GM12878 (cell line): ENCODE data around the gene MYF6. TPM values are rescaled to one million over a fixed set of nuclear protein-coding genes. Genes with fewer than 3 reads are reported as not detected.

Source experiments
- ATAC-seq: fragments of 200-7000 bp; cut with Tn5 transposase; 3 replicates; pipeline ENCODE4 v1.9.1; 2020; ENCODE audit warnings: mild to moderate bottlenecking, moderate library complexity
- BruUV-seq: library from RNA; stranded (reverse); fragments of 400-500 nt; replicated peaks from 2 replicates; lab custom pipeline; 2021; lab: Mats Ljungman, UMichigan
- CTCF ChIA-PET: fragments of 300-600 bp; sonication (Branson Sonifier 250); formaldehyde crosslinking; extraction: SDS; loops from one replicate; lab custom pipeline; 2021; ENCODE audit warnings: inconsistent platforms; lab: Yijun Ruan, JAX
- POLR2A ChIA-PET: fragments of 350-600 bp; formaldehyde crosslinking; extraction: SDS; loops from one replicate; lab custom pipeline; 2021; ENCODE audit warnings: inconsistent platforms; lab: Charles Lee
- RAD21 ChIA-PET: fragments of 300-600 bp; sonication (Branson Sonifier 250); formaldehyde crosslinking; loops from one replicate; lab custom pipeline; 2023; ENCODE audit warnings: antibody characterized with exemption; ENCODE audit not compliant: unreplicated experiment; lab: Charles Lee
- SMC1A ChIA-PET: fragments of 300-600 bp; sonication (Branson Sonifier 250); formaldehyde crosslinking; loops from one replicate; lab custom pipeline; 2023; ENCODE audit not compliant: unreplicated experiment, uncharacterized antibody; lab: Charles Lee
- DNase-seq: peaks from one replicate; pipeline ENCODE4 v3.0.0-alpha.2; 2011; ENCODE audit warnings: low read depth, low spot score
- FAIRE-seq: peaks from 3 replicates; lab custom pipeline; 2011; peaks lifted over from hg19 to GRCh38; lab: Jason Lieb, UNC
- H2AFZ ChIP-seq: 2 replicates; pipeline ENCODE4 v1.6.0; 2011; ENCODE audit warnings: low read depth, low read length, control low read depth; ENCODE audit not compliant: control insufficient read depth
- H3K27ac ChIP-seq: 2 replicates; pipeline ENCODE4 v1.5.1; 2011; ENCODE audit warnings: control low read depth; ENCODE audit not compliant: control insufficient read depth, insufficient read depth
- H3K27me3 ChIP-seq, 2 experiments: replicated peaks in 1 of 2; 2 replicates each; pipeline versions ENCODE4 v1.6.0 to v1.6.1; 2011; ENCODE audit warnings: low read length in 1 of 2; ENCODE audit not compliant: control insufficient read depth in 2 of 2, insufficient read depth in 2 of 2
- H3K36me3 ChIP-seq, 2 experiments: 2 replicates each; pipeline ENCODE4 v1.5.1; 2011; ENCODE audit warnings: low read length in 1 of 2; ENCODE audit not compliant: control insufficient read depth in 2 of 2, insufficient read depth in 2 of 2
- H3K4me1 ChIP-seq: 2 replicates; pipeline ENCODE4 v1.6.1; 2011; ENCODE audit warnings: mild to moderate bottlenecking, low read length, moderate library complexity, mixed read lengths; ENCODE audit not compliant: control insufficient read depth, insufficient read depth
- H3K4me2 ChIP-seq: 2 replicates; pipeline ENCODE4 v1.6.0; 2011; ENCODE audit warnings: control low read depth; ENCODE audit not compliant: control insufficient read depth, insufficient read depth
- H3K4me3 ChIP-seq: fragments of 200-600 bp; sonication (generic); 2 replicates; pipeline ENCODE4 v1.5.1; 2016
- H3K79me2 ChIP-seq: 2 replicates; pipeline ENCODE4 v1.6.0; 2011; ENCODE audit warnings: low read length; ENCODE audit not compliant: control insufficient read depth, insufficient read depth
- H3K9ac ChIP-seq: 2 replicates; pipeline ENCODE4 v1.8.0; 2011; ENCODE audit warnings: low read length, control low read depth, mixed read lengths; ENCODE audit not compliant: control insufficient read depth, insufficient read depth
- H3K9me3 ChIP-seq: replicated peaks from 3 replicates; pipeline ENCODE4 v1.5.1; 2011; ENCODE audit warnings: mild to moderate bottlenecking, low read length; ENCODE audit not compliant: control insufficient read depth, insufficient read depth
- H4K20me1 ChIP-seq: 2 replicates; pipeline ENCODE4 v1.6.0; 2011; ENCODE audit not compliant: control insufficient read depth, insufficient read depth
- ATF7 ChIP-seq: fragments of 450-650 bp; IDR thresholded peaks from 2 replicates; pipeline ENCODE4 v1.6.1; 2016; ENCODE audit warnings: low read depth, mild to moderate bottlenecking
- CEBPB ChIP-seq, 2 experiments: fragments of 150-350 bp in 1 of 2; IDR thresholded peaks; 2 replicates each; pipeline ENCODE4 v1.6.1; 2012 to 2014; ENCODE audit warnings: low read depth in 2 of 2, low read length in 2 of 2, borderline replicate concordance in 1 of 2, inconsistent platforms in 1 of 2
- EZH2 ChIP-seq: IDR thresholded peaks from 2 replicates; pipeline ENCODE4 v1.6.1; 2012; ENCODE audit warnings: low read depth, mild to moderate bottlenecking, control low read depth, inconsistent platforms, low read length, borderline replicate concordance; ENCODE audit not compliant: control insufficient read depth
- FOXM1 ChIP-seq: IDR thresholded peaks from 2 replicates; pipeline ENCODE4 v1.6.1; 2012; ENCODE audit warnings: low read depth, mild to moderate bottlenecking, inconsistent platforms, low read length, moderate library complexity
- HDAC6 ChIP-seq: fragments of 200-600 bp; sonication (generic); IDR thresholded peaks from one replicate; pipeline ENCODE4 v1.8.0; 2017; ENCODE audit warnings: antibody characterized with exemption; ENCODE audit not compliant: unreplicated experiment
- IKZF2 ChIP-seq, 2 experiments: fragments of 450-650 bp; IDR thresholded peaks; 2 replicates each; pipeline ENCODE4 v1.6.1; 2017; ENCODE audit warnings: mild to moderate bottlenecking in 2 of 2, moderate library complexity in 2 of 2
- NFIC ChIP-seq: IDR thresholded peaks from 2 replicates; pipeline ENCODE4 v1.6.1; 2012; ENCODE audit warnings: low read depth, mild to moderate bottlenecking, inconsistent platforms, low read length, moderate library complexity
- NR2C2 ChIP-seq: IDR thresholded peaks from 2 replicates; pipeline ENCODE4 v1.6.1; 2011; ENCODE audit warnings: borderline replicate concordance, low read depth; ENCODE audit not compliant: control insufficient read depth, insufficient read length
- POLR2AphosphoS2 ChIP-seq: IDR thresholded peaks from 2 replicates; pipeline ENCODE4 v1.6.1; 2011; ENCODE audit warnings: low read depth, mild to moderate bottlenecking, low read length, improper control_type of control experiment, moderate library complexity
- RELA ChIP-seq: fragments of 450-650 bp; IDR thresholded peaks from 2 replicates; pipeline ENCODE4 v1.8.0; 2014; ENCODE audit warnings: borderline replicate concordance; ENCODE audit not compliant: partially characterized antibody
- TCF7 ChIP-seq: IDR thresholded peaks from 2 replicates; pipeline ENCODE4 v1.6.1; 2014; ENCODE audit warnings: antibody characterized with exemption, borderline replicate concordance
- USF2 ChIP-seq: IDR thresholded peaks from 2 replicates; pipeline ENCODE4 v1.6.1; 2011; ENCODE audit warnings: low read depth, low read length, improper control_type of control experiment, borderline replicate concordance
- ZNF622 ChIP-seq: fragments of 450-650 bp; IDR thresholded peaks from 2 replicates; pipeline ENCODE4 v1.6.1; 2017; ENCODE audit warnings: mild to moderate bottlenecking, inconsistent platforms
- WGBS: methylation state at CpG from one replicate; pipeline ENCODE4 v1.1.6; 2016; ENCODE audit warnings: low lambda C conversion rate; ENCODE audit not compliant: insufficient replicate concordance, insufficient coverage; ENCODE audit errors: missing lambda C conversion rate; 5-methylcytosine and 5-hydroxymethylcytosine counted together
- in situ Hi-C: fragments of 300-500 bp; cut with MboI; formaldehyde crosslinking; loops from 9 replicates; pipeline ENCODE4 v1.14.3; 2018; ENCODE audit warnings: mixed read lengths
- intact Hi-C: fragments of 100-400 bp; cut with micrococcal nuclease; formaldehyde crosslinking; loops from one replicate; pipeline ENCODE4 v1.14.2; 2022; ENCODE audit not compliant: unreplicated experiment
- polyA plus RNA-seq, 11 experiments: library from polyadenylated mRNA; depleted of rRNA in 4 of 11; unstranded in 6 of 11; stranded (reverse) in 5 of 11; fragments of >200 nt; fragmentation: Nextera tagmentation in 4 of 11; fragmentation: Illumina TruSeq in 1 of 11; extraction: Ambion mirVana in 4 of 11; extraction: Trizol in 1 of 11; gene quantifications; 1 replicate in 1 of 11; 2 replicates in 10 of 11; pipeline versions ENCODE4 v1.2.1 to v1.2.3, GENCODE V29; 2011 to 2016; ENCODE audit warnings: inconsistent platforms in 2 of 11, missing spikeins in 2 of 11, low read depth in 1 of 11
- total RNA-seq, 4 experiments: library from RNA; depleted of rRNA in 3 of 4; stranded (reverse); fragments of >200 nt in 3 of 4; fragmentation: Illumina TruSeq in 1 of 4; extraction: Trizol in 1 of 4; gene quantifications; 2 replicates each; pipeline versions ENCODE4 v1.2.1 to v1.2.3, GENCODE V29; 2013 to 2021

MYF6 gene
- total and polyA plus RNA-seq, 10 of the 15 experiments (the other 5 are each of a cell fraction or from before 2014, with no cell fraction given) = not detected

GRCh38 chr12:80708975-80709328, 1.5 kb downstream of the MYF6 start:
- ChIA-PET CTCF (no interaction called here), SMC1A (no interaction called here), RAD21 (no interaction called here), POLR2A (no interaction called here)
- Histone ChIP-seq H2AFZ (no peak overlapping the region), H3K27ac (no peak overlapping the region), H3K4me3 (no peak overlapping the region), H3K79me2 (no peaks in the 10 kb centered on the region), H3K36me3 (no peaks in the 10 kb centered on the region), H4K20me1 (no peaks in the 10 kb centered on the region), H3K27me3 (peaks cover 5 to 17% of the 10 kb centered on the region in 2 experiments), H3K9ac (no peak overlapping the region), H3K4me2 (no peak overlapping the region), H3K4me1 (peaks cover 2% of the 10 kb centered on the region; the same call in 1 of the 2 replicates), H3K9me3 (no peaks in the 10 kb centered on the region)
- intact Hi-C loops (no loop called here), in situ Hi-C loops (no loop called here)
- WGBS = 31% methylated on average over 10 of the region's 10 CpGs
- no TSS peak for BruUV-seq
- FAIRE-seq = no peak
- ATAC-seq = no peak
- TF ChIP-seq ATF7 = no peak
- TF ChIP-seq HDAC6 = no peak
- no peak for TF ChIP-seq POLR2AphosphoS2
- TF ChIP-seq EZH2 = no peak
- no peak for TF ChIP-seq IKZF2 (IDR thresholded peaks at IDR 0.05)
- TF ChIP-seq NR2C2 = no peak
- no peak for TF ChIP-seq ZNF622
- TF ChIP-seq TCF7 = no peak
- TF ChIP-seq USF2 = no peak
- TF ChIP-seq CEBPB (IDR thresholded peaks at IDR 0.05; ENCODE audit: borderline replicate concordance in 1 of 2, low read depth in 2 of 2, low read length in 2 of 2) = no peak
- TF ChIP-seq NFIC = no peak
- TF ChIP-seq RELA = no peak
- TF ChIP-seq FOXM1 = no peak
- no peak for DNase-seq
